CD1c-positive myeloid dendritic cell (primary cell): ENCODE results near the gene CRYBG1.

ENCODE experiments used
- DNase-seq: peaks from one replicate; pipeline ENCODE4 v3.0.0-alpha.2; 2016; ENCODE audit errors: extremely low spot score

CRYBG1 gene, protein sequence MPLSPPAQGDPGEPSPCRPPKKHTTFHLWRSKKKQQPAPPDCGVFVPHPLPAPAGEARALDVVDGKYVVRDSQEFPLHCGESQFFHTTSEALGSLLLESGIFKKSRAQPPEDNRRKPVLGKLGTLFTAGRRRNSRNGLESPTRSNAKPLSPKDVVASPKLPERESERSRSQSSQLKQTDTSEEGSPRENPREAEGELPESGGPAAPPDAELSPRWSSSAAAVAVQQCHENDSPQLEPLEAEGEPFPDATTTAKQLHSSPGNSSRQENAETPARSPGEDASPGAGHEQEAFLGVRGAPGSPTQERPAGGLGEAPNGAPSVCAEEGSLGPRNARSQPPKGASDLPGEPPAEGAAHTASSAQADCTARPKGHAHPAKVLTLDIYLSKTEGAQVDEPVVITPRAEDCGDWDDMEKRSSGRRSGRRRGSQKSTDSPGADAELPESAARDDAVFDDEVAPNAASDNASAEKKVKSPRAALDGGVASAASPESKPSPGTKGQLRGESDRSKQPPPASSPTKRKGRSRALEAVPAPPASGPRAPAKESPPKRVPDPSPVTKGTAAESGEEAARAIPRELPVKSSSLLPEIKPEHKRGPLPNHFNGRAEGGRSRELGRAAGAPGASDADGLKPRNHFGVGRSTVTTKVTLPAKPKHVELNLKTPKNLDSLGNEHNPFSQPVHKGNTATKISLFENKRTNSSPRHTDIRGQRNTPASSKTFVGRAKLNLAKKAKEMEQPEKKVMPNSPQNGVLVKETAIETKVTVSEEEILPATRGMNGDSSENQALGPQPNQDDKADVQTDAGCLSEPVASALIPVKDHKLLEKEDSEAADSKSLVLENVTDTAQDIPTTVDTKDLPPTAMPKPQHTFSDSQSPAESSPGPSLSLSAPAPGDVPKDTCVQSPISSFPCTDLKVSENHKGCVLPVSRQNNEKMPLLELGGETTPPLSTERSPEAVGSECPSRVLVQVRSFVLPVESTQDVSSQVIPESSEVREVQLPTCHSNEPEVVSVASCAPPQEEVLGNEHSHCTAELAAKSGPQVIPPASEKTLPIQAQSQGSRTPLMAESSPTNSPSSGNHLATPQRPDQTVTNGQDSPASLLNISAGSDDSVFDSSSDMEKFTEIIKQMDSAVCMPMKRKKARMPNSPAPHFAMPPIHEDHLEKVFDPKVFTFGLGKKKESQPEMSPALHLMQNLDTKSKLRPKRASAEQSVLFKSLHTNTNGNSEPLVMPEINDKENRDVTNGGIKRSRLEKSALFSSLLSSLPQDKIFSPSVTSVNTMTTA (N-terminal part only)

DNA sequence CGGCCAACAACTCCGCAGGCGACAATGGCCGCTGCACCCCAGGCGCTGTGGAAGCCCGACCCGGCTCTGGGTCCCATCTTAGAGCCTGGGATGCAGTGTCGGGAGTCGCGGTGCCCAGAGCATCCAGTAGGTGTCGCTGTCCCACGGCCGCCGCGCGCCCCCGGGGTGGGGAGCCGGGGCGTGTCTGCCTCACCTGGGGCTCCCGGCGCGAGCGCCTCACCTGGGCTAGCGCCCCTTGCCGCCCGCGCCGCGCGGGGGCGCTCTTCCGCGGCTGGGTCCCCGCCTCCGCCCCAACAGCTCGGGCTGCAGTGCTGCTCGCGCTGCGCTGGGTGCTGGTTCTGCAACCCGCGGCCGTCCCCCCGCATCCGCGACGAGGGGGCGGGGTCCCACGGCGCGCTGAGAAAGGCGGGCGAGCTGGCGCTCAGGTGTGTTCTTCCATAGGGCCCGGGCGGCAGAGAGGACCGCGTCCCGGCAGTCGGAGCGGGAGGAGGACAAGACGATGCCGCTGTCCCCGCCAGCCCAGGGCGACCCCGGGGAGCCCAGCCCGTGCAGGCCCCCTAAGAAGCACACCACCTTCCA is at the start of gene CRYBG1:
CRYBG1 (plus strand) TSS at position 308 of the 579 bp plus-strand sequence; CDS start at position 500, 192 bp downstream.
- DNase-seq, result peak; percentile 61

GRCh38 chr6:106315765-106316374 is 44.6 kb upstream of the CRYBG1 start:
- no peak for DNase-seq

DNA sequence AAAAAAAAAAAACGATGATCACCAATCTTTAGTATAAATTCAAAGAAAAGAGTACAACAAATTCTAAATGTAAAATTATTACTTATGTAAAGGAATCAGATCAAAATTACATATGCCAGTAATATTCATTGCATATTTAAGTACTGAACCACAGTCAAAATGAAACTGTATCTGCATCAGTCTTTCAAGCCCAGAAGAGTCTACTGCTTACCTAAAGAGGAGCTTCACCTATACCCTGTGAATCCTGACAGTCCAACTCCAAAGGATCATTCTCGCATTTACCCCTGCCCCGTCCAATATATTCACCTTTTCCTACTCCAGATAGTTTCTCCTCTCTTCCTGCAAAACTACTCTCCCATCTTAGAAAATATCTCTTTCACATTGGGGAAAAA is 44.1 kb upstream of the CRYBG1 start:
- DNase-seq, result no peak

- DNase-seq, result no peak
Measured at GRCh38 chr6:106318061-106318460, 42.5 kb upstream of the CRYBG1 start.

- no peak for DNase-seq
Measured at GRCh38 chr6:106318851-106319250, 41.7 kb upstream of the CRYBG1 start.

DNA sequence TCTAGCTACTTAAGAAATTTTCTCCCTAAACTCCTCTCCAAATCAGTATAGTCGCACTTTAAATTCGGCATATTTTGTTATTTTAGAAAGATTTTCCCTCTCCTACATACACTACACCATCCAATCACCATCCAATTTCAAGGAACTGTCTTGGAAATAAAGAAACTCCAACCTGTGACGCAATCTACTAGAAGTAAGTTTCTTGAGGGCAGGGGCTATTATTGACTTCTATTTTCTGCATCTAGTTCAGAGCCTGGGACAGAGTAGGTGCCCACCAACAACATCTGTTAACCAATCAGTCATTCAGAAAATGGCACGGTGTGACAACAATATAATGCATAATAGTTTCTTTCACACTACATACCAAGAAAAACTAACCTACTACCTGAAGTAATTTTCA is 38.6 kb upstream of the CRYBG1 start:
- DNase-seq, result no peak

GRCh38 chr6:106324726-106325335 is 35.7 kb upstream of the CRYBG1 start:
- peak; percentile 24 for DNase-seq

DNA sequence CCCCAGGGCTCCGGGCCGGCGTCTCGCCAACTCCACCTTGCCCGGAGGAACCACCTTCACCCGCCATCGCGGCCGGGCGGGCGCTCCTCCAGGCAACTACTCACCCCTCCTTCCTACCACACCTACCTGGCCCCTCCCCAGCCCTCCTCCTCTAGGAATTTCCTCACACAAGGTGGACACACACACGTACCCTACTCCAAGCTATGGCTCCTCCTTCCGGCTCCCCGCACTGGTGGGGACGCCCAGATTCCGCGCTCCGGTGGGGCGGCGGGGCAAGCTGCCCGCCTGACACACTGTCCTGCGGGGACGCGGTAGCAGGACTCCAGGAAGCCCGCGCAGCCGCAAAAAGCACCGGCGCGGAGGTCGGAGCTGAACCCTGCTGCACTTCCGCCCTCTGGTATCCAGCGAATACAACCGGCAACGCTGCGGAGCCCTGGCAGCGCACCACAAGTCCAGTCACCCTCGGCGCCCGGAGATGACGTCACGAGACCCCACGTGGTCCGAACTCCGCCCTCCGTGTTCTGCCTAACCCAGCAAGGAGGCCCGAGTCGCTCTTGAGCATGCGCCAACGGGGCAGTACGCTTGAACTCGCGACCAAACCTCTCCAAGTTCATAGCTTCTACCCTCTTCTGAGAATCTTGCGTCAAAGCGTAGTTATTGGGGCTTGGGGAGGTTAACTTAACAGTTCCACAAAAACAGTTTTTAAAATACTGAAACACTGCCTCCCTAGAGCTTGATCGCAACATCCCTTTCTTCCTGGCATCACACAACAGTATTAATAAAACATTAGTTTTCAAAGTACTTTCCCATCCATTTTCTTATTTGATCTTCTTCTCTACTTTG is 35.0 kb upstream of the CRYBG1 start, which contains the start of gene ATG5:
ATG5 (minus strand) TSS at position 425 of the 843 bp plus-strand sequence. CDS start 9,552 bp downstream, outside the sequence.
- DNase-seq, result peak; percentile 100

DNA sequence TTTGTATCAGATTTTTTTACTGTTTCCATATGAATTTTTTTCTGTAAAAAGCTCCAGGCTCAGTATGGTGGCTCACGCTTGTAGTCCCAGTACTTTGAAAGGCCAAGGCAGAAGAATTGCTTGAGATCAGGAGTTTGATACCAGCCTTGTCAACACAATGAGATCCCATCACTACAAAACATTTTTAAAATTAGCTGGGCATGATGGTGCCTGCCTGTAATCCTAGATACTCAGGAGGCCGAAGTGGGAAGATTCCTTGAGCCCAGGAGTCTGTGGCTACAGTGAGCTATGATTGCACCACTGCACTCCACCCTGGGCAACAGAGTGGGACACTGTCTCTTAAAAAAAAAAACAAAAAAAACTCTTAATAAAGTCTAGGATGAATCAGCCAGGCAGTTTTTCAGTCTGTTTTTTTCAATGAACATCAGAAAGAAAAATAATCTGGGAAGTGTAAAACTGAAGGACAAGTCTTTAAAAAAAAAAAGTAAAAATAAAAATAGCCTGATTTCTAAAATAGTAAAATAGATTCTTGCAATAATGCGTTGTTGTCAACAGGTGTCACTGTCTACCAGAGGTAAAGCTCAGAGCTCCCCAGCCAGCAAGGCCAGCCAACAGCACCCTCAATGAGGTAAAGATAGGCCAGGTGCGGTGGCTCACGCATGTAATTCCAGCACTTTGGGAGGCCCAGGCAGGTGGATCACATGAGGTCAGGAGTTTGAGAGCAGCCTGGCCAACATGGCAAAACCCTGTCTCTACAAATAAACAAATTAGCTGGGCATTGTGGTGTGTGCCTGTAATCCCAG is 25.7 kb upstream of the CRYBG1 start:
- peak; percentile 60 for DNase-seq

GRCh38 chr6:106339334-106340029 is 21.0 kb upstream of the CRYBG1 start:
- peak; percentile 65 for DNase-seq

DNA sequence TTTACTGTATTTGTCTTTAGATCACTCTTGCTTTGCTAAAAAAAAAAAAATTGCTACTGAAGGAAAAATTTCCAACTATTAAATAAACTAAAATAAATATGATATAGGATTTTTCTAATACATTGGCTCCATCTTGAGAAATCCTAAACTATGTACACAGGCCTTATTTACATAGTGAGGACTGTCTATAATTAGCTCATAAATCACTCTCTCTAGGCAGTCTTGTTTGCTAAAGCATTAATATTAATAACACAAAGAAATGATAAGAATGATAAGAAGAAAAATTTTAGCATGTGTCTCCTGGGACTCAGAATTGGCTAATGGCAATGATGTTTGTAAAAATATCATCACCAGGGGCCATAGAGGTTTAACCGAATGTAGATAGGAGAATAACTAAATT is 13.3 kb upstream of the CRYBG1 start:
- DNase-seq, result no peak

DNA sequence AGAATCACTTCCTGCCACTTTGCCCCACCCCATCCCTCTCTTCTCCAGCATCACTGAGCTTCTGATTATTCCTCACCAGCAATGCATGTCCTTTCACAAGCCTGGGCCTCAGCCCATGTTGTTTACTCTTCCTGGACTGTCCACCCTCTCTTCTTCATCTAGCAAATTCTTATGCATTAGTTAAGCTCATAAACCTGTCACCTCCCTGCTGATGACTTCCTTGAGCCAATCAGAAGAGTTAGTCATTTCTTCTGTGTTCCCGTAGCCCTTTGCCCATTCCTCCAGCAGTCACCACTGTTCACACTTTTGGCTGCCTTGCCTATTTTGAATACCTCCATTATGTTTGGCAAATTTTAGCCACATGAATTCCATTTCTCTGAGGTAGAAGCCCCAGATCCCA is 4.1 kb upstream of the CRYBG1 start:
- DNase-seq, result no peak

GRCh38 chr6:106359959-106360409 is 533 bp upstream of the CRYBG1 start:
- no peak for DNase-seq

GRCh38 chr6:106360989-106361430 is 493 bp downstream of the CRYBG1 start:
- peak; percentile 78 for DNase-seq

DNA sequence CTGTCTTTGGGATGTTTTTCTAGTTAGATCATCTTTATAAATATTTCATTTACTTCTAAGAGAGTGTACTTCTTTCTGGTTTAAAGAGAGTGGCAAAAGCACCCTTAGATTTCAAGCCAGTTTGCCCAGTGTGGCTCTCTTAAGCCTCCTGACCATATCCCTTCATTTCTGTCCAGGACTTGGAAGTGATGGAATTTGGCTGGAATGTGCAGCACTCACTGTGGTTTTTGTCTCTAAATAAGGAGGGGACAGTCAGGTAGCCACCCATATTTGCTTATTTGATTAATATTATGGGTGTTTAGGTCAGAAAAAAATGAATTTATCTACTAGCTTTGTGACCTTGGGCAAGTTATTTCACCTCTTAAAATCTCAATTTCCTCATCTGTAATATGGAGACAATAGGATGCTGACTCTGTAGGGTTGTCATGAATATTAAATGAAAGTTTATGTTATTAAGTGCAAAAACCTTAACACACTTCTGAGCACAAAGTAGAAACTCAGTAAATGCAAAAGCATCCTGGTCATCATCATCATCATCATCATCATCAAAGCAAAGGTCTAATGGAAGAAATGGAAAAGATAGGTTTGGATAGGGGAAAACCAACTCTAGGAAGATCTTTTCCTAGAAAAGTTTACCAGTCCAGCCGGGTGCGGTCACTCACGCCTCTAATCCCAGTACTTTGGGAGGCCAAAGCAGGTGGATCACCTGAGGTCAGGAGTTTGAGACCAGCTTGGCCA is 3.1 kb downstream of the CRYBG1 start:
- no peak for DNase-seq

DNA sequence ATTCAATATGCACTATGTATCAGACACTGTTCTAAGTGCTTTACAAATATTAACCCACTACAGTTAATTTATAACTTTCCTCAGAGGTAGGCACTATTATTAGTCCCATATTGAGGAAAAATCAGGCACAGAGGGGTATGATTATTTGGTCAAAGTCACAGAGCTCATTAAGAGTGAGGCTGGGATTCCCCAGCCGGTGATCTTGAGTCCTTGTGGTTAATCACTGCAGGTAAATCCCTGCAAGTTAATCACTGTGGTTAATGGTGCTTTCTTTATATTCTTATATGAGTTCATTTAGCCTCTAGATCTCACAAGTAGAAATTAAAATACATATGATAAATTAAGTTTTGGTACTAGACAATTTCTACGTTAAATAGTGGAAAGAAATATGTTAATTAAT is 9.2 kb downstream of the CRYBG1 start:
- no peak for DNase-seq

DNA sequence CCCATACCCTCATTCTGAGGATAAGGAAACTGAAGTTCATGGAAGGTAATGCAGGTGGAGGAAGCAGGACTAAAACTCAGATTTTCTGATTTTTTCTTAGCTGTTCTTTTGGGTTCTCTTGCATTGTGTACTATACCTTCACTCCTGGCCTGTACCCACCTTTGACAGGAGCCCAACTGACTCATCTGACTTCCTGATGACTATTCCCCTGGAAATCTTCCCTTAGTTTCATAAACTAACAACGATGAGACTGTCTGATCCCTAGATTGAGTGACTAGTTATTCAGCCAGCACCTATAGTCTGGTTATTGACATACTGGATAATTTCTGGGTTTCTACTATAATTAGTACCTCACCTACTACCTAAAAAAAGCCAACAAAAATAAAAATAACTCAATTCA is 10.1 kb downstream of the CRYBG1 start:
- DNase-seq, result no peak
